Measurements from ENCODE around the gene FFAR2. TPM values are rescaled to one million over a fixed set of nuclear protein-coding genes. Genes with fewer than 3 reads are reported as not detected.
"Not testable (repeated sequence)": the region's sequence is repeated elsewhere in the genome, so short reads cannot be mapped to it uniquely, and the experiment has no call there.

The FFAR2 gene
- total RNA-seq, 2 donors from 2014 or later: not detected

DNA sequence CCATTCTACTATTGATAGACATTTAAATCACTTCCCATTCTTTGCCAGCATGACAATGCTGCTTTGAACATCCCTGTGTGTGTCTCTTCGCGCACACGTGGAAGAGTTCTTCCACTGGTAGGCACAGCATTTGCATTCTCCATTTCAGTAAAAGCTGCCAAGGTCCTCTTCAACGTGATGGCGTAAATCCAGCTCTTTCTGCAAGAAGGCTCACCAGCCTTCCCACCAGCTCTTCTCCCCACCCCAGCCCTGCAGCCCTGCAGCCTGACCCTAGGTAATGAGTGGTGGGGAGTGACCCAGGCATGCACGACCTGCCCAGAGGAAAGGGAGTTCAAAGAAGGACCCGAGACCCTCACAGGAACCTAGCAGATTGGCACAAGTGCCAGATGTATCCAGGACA is 31.7 kb upstream of the FFAR2 start:
- H3K36me3 Mint-ChIP-seq (ENCODE audit: low read depth): no peaks in the 10 kb centered on the region
- no peaks in the 10 kb centered on the region for H3K9me3 Mint-ChIP-seq
- H3K4me1 Mint-ChIP-seq: no peaks in the 10 kb centered on the region
- H3K4me3 Mint-ChIP-seq: no peak overlapping the region
- no peak for ATAC-seq (replicated peaks)
- no peak overlapping the region for H3K27ac Mint-ChIP-seq
- peaks cover 30% of the 10 kb centered on the region for H3K27me3 Mint-ChIP-seq

GRCh38 chr19:35417278-35417677 is 30.8 kb upstream of the FFAR2 start:
- Mint-ChIP-seq H3K9me3 (no peaks in the 10 kb centered on the region), H3K4me1 (no peaks in the 10 kb centered on the region), H3K27me3 (peaks cover 30% of the 10 kb centered on the region), H3K4me3 (no peak overlapping the region), H3K36me3 (ENCODE audit: low read depth) (no peaks in the 10 kb centered on the region), H3K27ac (peak overlapping the region; percentile 6)
- ATAC-seq (replicated peaks): no peak

DNA sequence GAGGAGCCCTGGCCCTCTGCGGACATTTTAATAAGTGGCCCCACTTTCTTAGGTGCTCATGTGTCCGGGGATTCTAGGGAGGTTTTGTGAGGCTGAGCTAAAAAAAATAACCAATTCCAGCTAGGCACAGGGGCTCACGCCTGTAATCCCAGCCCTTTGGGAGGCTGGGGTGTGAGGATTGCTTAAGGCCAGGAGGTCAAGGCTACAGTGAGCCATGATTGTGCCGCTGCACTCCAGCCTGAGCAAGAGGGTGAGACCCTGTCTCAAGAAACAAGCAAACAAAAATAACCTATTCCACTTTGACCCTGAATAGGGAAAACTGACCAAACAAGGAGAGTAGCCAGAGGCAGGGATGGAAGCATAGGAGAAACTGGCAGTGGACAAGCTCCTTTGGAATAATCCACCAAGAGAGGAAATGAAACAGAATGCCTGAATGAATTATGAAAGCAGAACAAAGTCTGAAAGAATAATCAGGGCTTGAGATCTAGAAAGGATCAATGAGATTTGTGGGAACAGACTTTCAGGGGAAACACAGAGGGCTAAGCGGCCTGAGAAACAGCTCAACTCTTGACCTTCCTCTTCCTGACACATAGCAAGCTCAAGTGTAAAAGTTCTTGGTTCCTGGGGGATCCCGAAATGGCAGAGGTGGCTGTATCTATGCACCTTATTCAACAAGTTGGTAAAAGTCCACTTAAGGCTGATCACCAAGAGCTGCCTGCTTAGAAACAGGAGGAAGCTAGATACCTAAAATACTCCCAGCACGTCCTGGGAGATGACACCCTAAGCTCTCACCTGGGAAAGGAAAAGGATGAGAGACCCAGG is 30.1 kb upstream of the FFAR2 start:
- Mint-ChIP-seq H3K9me3 (no peaks in the 10 kb centered on the region), H3K27me3 (peaks cover 30% of the 10 kb centered on the region), H3K36me3 (ENCODE audit: low read depth) (no peaks in the 10 kb centered on the region)

DNA sequence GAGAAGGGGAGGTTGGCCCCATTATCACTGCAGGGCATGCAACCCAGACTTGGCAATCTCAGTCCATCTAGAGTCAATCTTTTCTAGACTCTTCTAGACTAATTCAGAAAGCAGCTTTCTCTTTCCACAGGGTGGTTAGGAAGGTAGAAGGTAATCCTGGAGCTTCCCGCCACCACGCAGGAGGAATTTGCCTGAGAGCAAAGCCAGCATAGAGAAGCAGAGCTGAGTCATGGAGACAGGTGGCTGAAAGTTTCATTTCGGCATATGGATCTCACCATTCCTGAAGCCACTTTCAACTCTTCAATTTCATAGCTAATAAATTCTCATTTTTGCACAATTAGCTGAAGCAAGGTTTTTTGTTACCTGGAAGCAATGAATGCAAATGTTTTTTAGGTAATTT is 29.0 kb upstream of the FFAR2 start:
- Mint-ChIP-seq H3K4me1 (no peaks in the 10 kb centered on the region), H3K4me3 (no peak overlapping the region), H3K27me3 (peaks cover 26% of the 10 kb centered on the region), H3K27ac (no peak overlapping the region), H3K36me3 (ENCODE audit: low read depth) (no peaks in the 10 kb centered on the region), H3K9me3 (no peaks in the 10 kb centered on the region)
- no peak for ATAC-seq (replicated peaks)

More for the DNA sequence above, 30.1 kb upstream of the FFAR2 start:
- no peak for ATAC-seq (replicated peaks)
- Mint-ChIP-seq H3K4me3 (no peak overlapping the region), H3K4me1 (no peaks in the 10 kb centered on the region), H3K27ac (no peak overlapping the region)

DNA sequence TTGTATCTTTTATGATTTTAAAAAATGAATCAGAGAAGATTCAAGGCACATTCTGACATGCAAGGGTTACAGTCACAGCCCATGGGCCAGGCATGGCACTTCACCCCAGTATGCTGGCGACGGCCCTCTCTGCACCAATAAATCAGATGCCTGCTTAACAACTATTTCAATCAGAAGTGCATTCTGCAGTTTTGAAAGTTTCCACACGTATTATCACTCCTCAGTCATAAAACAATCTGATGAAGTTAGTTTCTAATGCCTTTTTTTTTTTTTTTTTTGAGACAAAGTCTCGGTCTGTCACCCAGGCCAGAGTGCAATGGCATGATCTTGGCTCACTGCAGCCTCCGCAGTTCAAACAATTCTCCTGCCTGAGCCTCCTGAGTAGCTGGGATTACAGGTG is 28.3 kb upstream of the FFAR2 start:
- Mint-ChIP-seq H3K36me3 (ENCODE audit: low read depth) (no peaks in the 10 kb centered on the region), H3K27ac (no peak overlapping the region)

DNA sequence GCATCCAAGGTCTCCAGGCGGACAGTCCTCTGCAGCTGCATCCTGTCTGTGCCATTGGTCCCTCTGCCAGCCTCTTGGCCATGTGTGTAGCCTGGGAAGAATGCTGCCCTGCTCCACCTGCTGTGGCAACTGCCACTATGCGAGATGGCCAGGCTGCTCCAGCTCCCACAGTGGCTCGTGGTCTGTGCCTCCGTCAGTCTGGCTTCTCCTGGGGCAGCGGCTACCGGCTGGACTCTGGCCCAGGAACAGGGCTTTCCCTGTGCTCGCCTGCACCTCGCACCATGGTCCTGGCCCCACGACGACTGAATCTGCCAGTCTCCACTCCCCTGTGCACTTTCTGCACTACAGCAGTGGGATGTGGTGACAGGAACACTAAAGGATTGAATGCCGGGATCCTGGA is 26.7 kb upstream of the FFAR2 start:
- no peak overlapping the region for H3K27ac Mint-ChIP-seq
- H3K27me3 Mint-ChIP-seq: peaks cover 21% of the 10 kb centered on the region
- H3K9me3 Mint-ChIP-seq: no peaks in the 10 kb centered on the region
- ATAC-seq (replicated peaks): no peak
- H3K4me1 Mint-ChIP-seq: no peaks in the 10 kb centered on the region
- H3K36me3 Mint-ChIP-seq (ENCODE audit: low read depth): no peaks in the 10 kb centered on the region
- H3K4me3 Mint-ChIP-seq: no peak overlapping the region

More for the DNA sequence above, 28.3 kb upstream of the FFAR2 start:
- ATAC-seq (replicated peaks): no peak
- H3K9me3 Mint-ChIP-seq: no peaks in the 10 kb centered on the region
- peaks cover 26% of the 10 kb centered on the region for H3K27me3 Mint-ChIP-seq
- no peaks in the 10 kb centered on the region for H3K4me1 Mint-ChIP-seq
- H3K4me3 Mint-ChIP-seq: no peak overlapping the region

- ATAC-seq (replicated peaks); H3K4me1 Mint-ChIP-seq; H3K4me3 Mint-ChIP-seq; H3K9me3 Mint-ChIP-seq; H3K36me3 Mint-ChIP-seq (ENCODE audit: low read depth); H3K27me3 Mint-ChIP-seq; H3K27ac Mint-ChIP-seq: not testable (repeated sequence)
Observed at GRCh38 chr19:35423406-35423805, 24.7 kb upstream of the FFAR2 start.

- no peak for ATAC-seq (replicated peaks)
- no peak overlapping the region for H3K4me3 Mint-ChIP-seq
- no peak overlapping the region for H3K27ac Mint-ChIP-seq
- H3K4me1 Mint-ChIP-seq: no peaks in the 10 kb centered on the region
- no peaks in the 10 kb centered on the region for H3K36me3 Mint-ChIP-seq (ENCODE audit: low read depth)
- no peaks in the 10 kb centered on the region for H3K27me3 Mint-ChIP-seq
- H3K9me3 Mint-ChIP-seq: peaks cover 2% of the 10 kb centered on the region
Observed at GRCh38 chr19:35425682-35426081, 22.4 kb upstream of the FFAR2 start.

DNA sequence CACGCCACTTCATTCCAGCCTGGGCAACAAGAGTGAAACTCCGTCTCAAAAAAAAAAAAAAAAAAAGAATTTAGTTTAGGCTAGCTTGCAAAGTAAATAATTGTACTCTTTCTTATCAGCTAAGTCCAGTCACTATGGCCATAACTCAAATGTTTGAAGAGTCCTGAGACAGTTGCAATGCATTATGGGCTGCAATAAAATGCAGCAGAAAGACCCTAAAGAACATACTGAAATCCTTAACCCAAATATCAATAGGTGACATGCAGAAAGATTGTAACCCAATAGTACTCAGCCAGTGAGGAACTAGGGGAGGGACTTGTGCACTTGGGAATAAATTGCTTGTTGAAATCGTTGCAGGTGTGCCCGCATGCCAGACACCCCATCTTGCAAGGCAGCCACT is 20.9 kb upstream of the FFAR2 start:
- Mint-ChIP-seq H3K4me1 (peaks cover 8% of the 10 kb centered on the region), H3K27me3 (no peaks in the 10 kb centered on the region), H3K4me3 (no peak overlapping the region), H3K27ac (no peak overlapping the region), H3K36me3 (ENCODE audit: low read depth) (no peaks in the 10 kb centered on the region), H3K9me3 (peaks cover 11% of the 10 kb centered on the region)
- no peak for ATAC-seq (replicated peaks)

DNA sequence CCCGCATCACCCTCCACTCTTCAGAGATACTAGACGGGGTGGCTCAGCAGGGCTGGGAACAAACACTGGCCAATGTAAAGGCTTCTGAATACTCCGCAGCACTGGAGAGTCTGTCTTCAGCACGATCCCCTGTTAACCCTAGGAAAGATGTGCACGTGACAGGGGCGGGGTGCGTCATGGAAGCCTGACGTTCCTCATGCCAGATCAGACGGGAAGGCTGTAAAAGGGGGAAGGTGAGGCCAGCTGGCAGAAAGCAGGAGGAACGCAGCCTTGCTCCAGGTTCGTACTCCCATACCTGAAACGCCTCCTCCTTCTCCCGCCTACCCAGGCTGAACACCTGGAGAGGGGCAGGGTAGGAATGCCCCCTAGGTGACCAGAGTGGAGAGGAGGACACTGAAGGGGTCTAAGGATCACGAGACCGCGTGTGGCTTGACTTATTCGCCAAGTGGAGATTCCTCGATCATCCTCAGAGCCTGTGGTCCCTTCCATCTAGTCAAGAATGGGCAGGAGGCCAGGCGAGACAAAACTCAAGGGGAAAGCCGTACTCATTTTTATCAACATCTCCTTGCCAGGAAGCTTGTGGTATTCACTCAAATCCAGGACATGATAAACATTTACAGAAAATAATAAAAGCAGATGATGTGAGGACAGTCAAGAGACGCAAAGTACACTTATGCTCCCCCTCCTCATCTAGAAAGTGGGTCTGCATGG is 18.2 kb upstream of the FFAR2 start:
- Mint-ChIP-seq H3K27me3 (no peaks in the 10 kb centered on the region), H3K4me3 (no peak overlapping the region), H3K9me3 (peaks cover 11% of the 10 kb centered on the region), H3K27ac (no peak overlapping the region), H3K36me3 (ENCODE audit: low read depth) (no peaks in the 10 kb centered on the region), H3K4me1 (peaks cover 8% of the 10 kb centered on the region)
- ATAC-seq (replicated peaks): no peak

- Mint-ChIP-seq H3K4me3 (no peak overlapping the region), H3K4me1 (peaks cover 8% of the 10 kb centered on the region), H3K27me3 (no peaks in the 10 kb centered on the region), H3K27ac (no peak overlapping the region), H3K36me3 (ENCODE audit: low read depth) (no peaks in the 10 kb centered on the region), H3K9me3 (peaks cover 11% of the 10 kb centered on the region)
- no peak for ATAC-seq (replicated peaks)
Observed at GRCh38 chr19:35430409-35431144, 17.5 kb upstream of the FFAR2 start.

- peaks cover 11% of the 10 kb centered on the region for H3K9me3 Mint-ChIP-seq
- no peaks in the 10 kb centered on the region for H3K36me3 Mint-ChIP-seq (ENCODE audit: low read depth)
- H3K4me1 Mint-ChIP-seq: peaks cover 12% of the 10 kb centered on the region
- no peak for ATAC-seq (replicated peaks)
- H3K27ac Mint-ChIP-seq: no peak overlapping the region
- no peak overlapping the region for H3K4me3 Mint-ChIP-seq
- H3K27me3 Mint-ChIP-seq: no peaks in the 10 kb centered on the region
Observed at GRCh38 chr19:35431145-35431807, 16.8 kb upstream of the FFAR2 start.

DNA sequence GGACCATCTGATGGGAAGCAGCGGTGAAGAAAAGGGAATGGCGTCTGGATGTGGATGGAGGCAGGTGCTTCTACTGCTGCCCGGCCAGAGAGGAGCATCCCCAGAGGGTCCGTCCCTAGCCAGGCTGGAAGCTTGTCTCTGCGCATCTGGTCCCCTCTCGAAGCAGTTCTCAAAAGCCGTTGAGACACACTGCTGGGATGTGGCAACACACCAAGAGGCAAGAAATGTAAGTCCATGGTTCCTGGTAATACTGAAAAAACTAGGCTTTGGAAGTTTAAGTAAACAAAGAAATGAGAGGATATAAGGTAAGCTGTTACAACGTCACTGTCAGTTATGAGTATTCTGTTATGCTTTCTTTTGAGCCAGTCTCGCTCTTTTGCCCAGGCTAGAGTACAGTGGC is 15.1 kb upstream of the FFAR2 start:
- ATAC-seq (replicated peaks): no peak
- H3K27ac Mint-ChIP-seq: no peak overlapping the region
- H3K4me1 Mint-ChIP-seq: peaks cover 19% of the 10 kb centered on the region
- H3K27me3 Mint-ChIP-seq: no peaks in the 10 kb centered on the region
- H3K4me3 Mint-ChIP-seq: no peak overlapping the region
- H3K36me3 Mint-ChIP-seq (ENCODE audit: low read depth): no peaks in the 10 kb centered on the region
- peaks cover 11% of the 10 kb centered on the region for H3K9me3 Mint-ChIP-seq

DNA sequence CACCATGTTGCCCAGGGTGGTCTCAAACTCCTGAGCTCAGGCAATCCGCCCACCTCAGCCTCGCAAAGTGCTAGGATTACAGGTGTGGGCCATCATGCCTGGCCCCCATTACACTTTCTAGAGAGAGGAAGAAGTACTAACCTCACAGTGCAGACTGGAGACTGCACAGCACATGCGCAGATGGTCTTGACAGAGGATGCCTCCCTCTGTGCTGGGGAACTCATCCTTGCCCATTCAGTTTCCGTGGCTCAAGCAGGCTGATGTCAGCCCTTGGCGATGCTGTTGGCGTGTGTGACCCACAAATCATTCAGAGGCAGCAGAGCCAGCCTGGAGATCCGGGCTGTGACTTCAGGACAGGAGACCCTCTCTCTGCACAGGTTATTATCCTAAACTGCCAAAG is 14.6 kb upstream of the FFAR2 start:
- Mint-ChIP-seq H3K27me3 (no peaks in the 10 kb centered on the region), H3K9me3 (peaks cover 11% of the 10 kb centered on the region), H3K4me1 (peaks cover 19% of the 10 kb centered on the region), H3K27ac (no peak overlapping the region), H3K36me3 (ENCODE audit: low read depth) (no peaks in the 10 kb centered on the region), H3K4me3 (no peak overlapping the region)
- ATAC-seq (replicated peaks): no peak
